GM23338 (cell line): Measurements from ENCODE around the gene VPS13A. TPM values are rescaled to one million over a fixed set of nuclear protein-coding genes. Genes with fewer than 3 reads are reported as not detected.
"Not testable (repeated sequence)": the region's sequence is repeated elsewhere in the genome, so short reads cannot be mapped to it uniquely, and the experiment has no call there.

Source experiments
- ATAC-seq: fragments of 200-7000 bp; cut with Tn5 transposase; 3 replicates; pipeline ENCODE4 v1.9.1; 2020
- DNase-seq: peaks from one replicate; pipeline ENCODE4 v3.0.0-alpha.2; 2015; ENCODE audit warnings: low spot score
- H2AFZ ChIP-seq: fragments of 200-600 bp; sonication (generic); 2 replicates; pipeline ENCODE4 v1.8.0; 2016; ENCODE audit warnings: antibody characterized with exemption, mild to moderate bottlenecking, moderate library complexity
- H3F3A ChIP-seq: fragments of 200-600 bp; sonication (generic); replicated peaks from 2 replicates; pipeline ENCODE4 v1.8.0; 2017; ENCODE audit warnings: antibody characterized with exemption, mixed run types, low read depth
- H3K27ac ChIP-seq: fragments of 200-600 bp; sonication (generic); 2 replicates; pipeline ENCODE4 v1.6.1; 2016; ENCODE audit warnings: low read depth
- H3K27me3 ChIP-seq: fragments of 200-600 bp; sonication (generic); 2 replicates; pipeline ENCODE4 v1.8.0; 2016; ENCODE audit warnings: mild to moderate bottlenecking, mixed run types, moderate library complexity; ENCODE audit not compliant: insufficient read depth
- H3K36me3 ChIP-seq: fragments of 200-600 bp; sonication (generic); 2 replicates; pipeline ENCODE4 v1.8.0; 2016; ENCODE audit warnings: mild to moderate bottlenecking; ENCODE audit not compliant: insufficient read depth
- H3K4me1 ChIP-seq: fragments of 200-600 bp; sonication (generic); 2 replicates; pipeline ENCODE4 v1.8.0; 2016; ENCODE audit warnings: mild to moderate bottlenecking, moderate library complexity; ENCODE audit not compliant: insufficient read depth
- H3K4me2 ChIP-seq: fragments of 200-600 bp; sonication (generic); 2 replicates; pipeline ENCODE4 v1.7.1; 2017; ENCODE audit warnings: mixed run types
- H3K4me3 ChIP-seq: fragments of 200-600 bp; sonication (generic); 2 replicates; pipeline ENCODE4 v1.6.1; 2016; ENCODE audit warnings: mixed run types
- H3K79me2 ChIP-seq: fragments of 200-600 bp; sonication (generic); replicated peaks from 2 replicates; pipeline ENCODE4 v1.8.0; 2017; ENCODE audit warnings: mild to moderate bottlenecking; ENCODE audit not compliant: insufficient read depth
- H3K9me2 ChIP-seq: fragments of 200-600 bp; sonication (generic); 2 replicates; pipeline ENCODE4 v1.8.0; 2017; ENCODE audit not compliant: insufficient read depth
- H4K20me1 ChIP-seq: fragments of 200-600 bp; sonication (generic); replicated peaks from 2 replicates; pipeline ENCODE4 v1.8.0; 2017; ENCODE audit warnings: mild to moderate bottlenecking; ENCODE audit not compliant: insufficient read depth
- H3K27ac Mint-ChIP-seq: 2 replicates; pipeline ENCODE4 v1.8.0; 2020; ENCODE audit warnings: inconsistent platforms, mild to moderate bottlenecking, moderate library complexity, mixed read lengths
- H3K27me3 Mint-ChIP-seq: 3 replicates; pipeline ENCODE4 v1.8.0; 2022; ENCODE audit warnings: low read depth, mild to moderate bottlenecking, moderate library complexity, mixed read lengths, inconsistent platforms; ENCODE audit not compliant: insufficient read depth, poor library complexity
- H3K36me3 Mint-ChIP-seq: 3 replicates; pipeline ENCODE4 v1.8.0; 2021; ENCODE audit warnings: low read depth, mild to moderate bottlenecking, inconsistent platforms, moderate library complexity, mixed read lengths
- H3K4me1 Mint-ChIP-seq: 3 replicates; pipeline ENCODE4 v1.8.0; 2020; ENCODE audit warnings: mild to moderate bottlenecking, inconsistent platforms, mixed read lengths
- H3K4me3 Mint-ChIP-seq: 3 replicates; pipeline ENCODE4 v1.8.0; 2021; ENCODE audit warnings: moderate library complexity, mild to moderate bottlenecking, inconsistent platforms, mixed read lengths
- H3K9me3 Mint-ChIP-seq: 3 replicates; pipeline ENCODE4 v1.8.0; 2020; ENCODE audit warnings: moderate library complexity, mild to moderate bottlenecking, inconsistent platforms, mixed read lengths
- ETS1 ChIP-seq: IDR thresholded peaks from 2 replicates; pipeline ENCODE4 v1.6.1; 2016; ENCODE audit warnings: antibody characterized with exemption
- ZNF462 ChIP-seq: fragments of 250-450 bp; sonication (Bioruptor Pico); IDR thresholded peaks from 2 replicates; pipeline ENCODE4 v1.5.0; 2020; ENCODE audit warnings: mild to moderate bottlenecking, moderate library complexity
- polyA plus RNA-seq: library from polyadenylated mRNA; unstranded; fragments of >200 nt; fragmentation: Nextera tagmentation; extraction: Ambion mirVana; gene quantifications from 2 replicates; pipeline ENCODE4 v1.2.1, GENCODE V29; 2016
- total RNA-seq: library from RNA; depleted of rRNA; stranded (reverse); fragments of >200 nt; shearing (Covaris generic); gene quantifications from 2 replicates; pipeline ENCODE4 v1.2.3, GENCODE V29; 2014

Gene VPS13A
- total and polyA plus RNA-seq, 2 experiments from 2014 or later = 45.9 to 68.1 TPM

GRCh38 chr9:77408521-77408920 lies 231.2 kb downstream of the VPS13A start:
- not testable (repeated sequence) for H3K4me3 Mint-ChIP-seq, H3K9me2 ChIP-seq, H3K27ac ChIP-seq, H3K4me2 ChIP-seq, H4K20me1 ChIP-seq, H3K27me3 Mint-ChIP-seq, H3K27ac Mint-ChIP-seq, H2AFZ ChIP-seq, H3K27me3 ChIP-seq, H3K79me2 ChIP-seq, DNase-seq, H3K4me1 ChIP-seq, H3F3A ChIP-seq, H3K4me3 ChIP-seq, H3K4me1 Mint-ChIP-seq, ATAC-seq
- H3K9me3 Mint-ChIP-seq = peaks cover 52% of the 10 kb centered on the region
- peaks cover 43% of the 10 kb centered on the region for H3K36me3 ChIP-seq
- peaks cover 66% of the 10 kb centered on the region for H3K36me3 Mint-ChIP-seq

DNA sequence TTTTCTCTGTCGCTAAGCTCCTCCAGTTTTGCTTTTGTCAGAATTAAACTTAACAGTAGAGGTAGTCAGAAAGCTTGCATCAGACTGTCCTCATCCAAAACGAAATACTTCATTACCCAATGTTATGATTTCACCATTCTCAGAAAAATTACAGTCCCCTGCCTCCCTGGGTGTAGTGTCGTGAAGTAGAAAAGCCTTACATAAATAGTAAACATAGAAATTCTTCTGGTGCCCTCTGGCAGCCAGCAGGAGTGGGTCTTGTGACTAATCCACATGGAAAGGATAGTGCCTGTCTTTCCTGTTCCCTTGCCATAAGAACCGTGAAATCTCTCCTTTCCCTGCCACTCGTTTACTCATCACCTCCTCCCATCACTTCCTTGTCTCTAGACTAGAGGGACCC lies 240.2 kb downstream of the VPS13A start:
- Mint-ChIP-seq H3K27me3 (no peaks in the 10 kb centered on the region), H3K4me1 (peaks cover 6% of the 10 kb centered on the region; the same call in 1 of the 3 replicates), H3K27ac (peak overlapping the region; percentile 17), H3K36me3 (peaks cover 3% of the 10 kb centered on the region; the same call in 2 of the 3 replicates), H3K4me3 (no peak overlapping the region), H3K9me3 (0 out of 3 replicates have a peak, but pooled peaks cover 3% of the 10 kb centered on the region)
- TF ChIP-seq ZNF462 (CRISPR knock-in tag) (no peak), ETS1 (no peak)
- Histone ChIP-seq H3K4me1 (no peaks in the 10 kb centered on the region), H3K4me2 (no peak overlapping the region), H2AFZ (no peak overlapping the region), H3K79me2 (no peaks in the 10 kb centered on the region), H3K4me3 (no peak overlapping the region), H4K20me1 (no peaks in the 10 kb centered on the region), H3K27ac (no peak overlapping the region; the same call in 1 of the 2 replicates), H3K36me3 (no peaks in the 10 kb centered on the region), H3F3A (no peaks in the 10 kb centered on the region), H3K9me2 (no peaks in the 10 kb centered on the region), H3K27me3 (no peaks in the 10 kb centered on the region)
- ATAC-seq (no peak), DNase-seq (no peak)
